Esophagus muscularis mucosa (tissue), 4 donors: Measurements from ENCODE around the gene L1CAM. TPM values are rescaled to one million over a fixed set of nuclear protein-coding genes. Genes with fewer than 3 reads are reported as not detected.

Experiments
- DNase-seq: peaks from one replicate; pipeline ENCODE4 v3.0.0-alpha.2; 2017; ENCODE audit errors: extremely low spot score
- H3K27ac ChIP-seq, 4 donors: fragments of 200-600 bp; sonication (generic); replicated peaks in 1 of 4; 1 replicate in 3 of 4; 2 replicates in 1 of 4; pipeline ENCODE4 v1.5.1; 2016 to 2019; ENCODE audit warnings: mild to moderate bottlenecking in 1 of 4
- H3K27me3 ChIP-seq, 4 donors: fragments of 200-600 bp; sonication (generic); one replicate each; pipeline versions ENCODE4 v1.5.1 to v1.6.0; 2016 to 2019
- H3K36me3 ChIP-seq, 4 donors: fragments of 200-600 bp; sonication (generic); one replicate each; pipeline ENCODE4 v1.5.1; 2016 to 2019
- H3K4me1 ChIP-seq, 4 donors: fragments of 200-600 bp; sonication (generic); one replicate each; pipeline ENCODE4 v1.5.1; 2016 to 2019
- H3K4me3 ChIP-seq, 4 donors: fragments of 200-600 bp; sonication (generic); 1 replicate in 2 of 4; 2 replicates in 2 of 4; pipeline ENCODE4 v1.5.1; 2016 to 2019; ENCODE audit warnings: mild to moderate bottlenecking in 4 of 4, moderate library complexity in 1 of 4
- H3K9me3 ChIP-seq, 4 donors: fragments of 200-600 bp; sonication (generic); 1 replicate in 3 of 4; 2 replicates in 1 of 4; pipeline ENCODE4 v1.5.1; 2016 to 2019
- EP300 ChIP-seq: sonication (generic); formaldehyde crosslinking; IDR thresholded peaks from one replicate; pipeline ENCODE4 v1.6.1; 2017; ENCODE audit warnings: antibody characterized with exemption
- POLR2A ChIP-seq: fragments of 450-650 bp; IDR thresholded peaks from one replicate; pipeline ENCODE4 v1.6.1; 2017; ENCODE audit warnings: antibody characterized with exemption, moderate library complexity, mild to moderate bottlenecking, low read depth
- POLR2AphosphoS5 ChIP-seq, 2 donors: sonication (generic); formaldehyde crosslinking; IDR thresholded peaks; one replicate each; pipeline ENCODE4 v1.6.1; 2017; ENCODE audit warnings: antibody characterized with exemption in 2 of 2
- WGBS: methylation state at CpG from one replicate; pipeline ENCODE4 v1.1.5; 2018; 5-methylcytosine and 5-hydroxymethylcytosine counted together
- intact Hi-C: fragments of 100-400 bp; cut with DNase I; formaldehyde crosslinking; loops from one replicate; pipeline ENCODE4 v1.15.1; 2023
- total RNA-seq, 4 donors: library from RNA; depleted of rRNA; stranded (reverse); fragments of >200 nt; gene quantifications; one replicate each; pipeline versions ENCODE4 v1.1.0 to v1.2.1, GENCODE V29; 2016
- TF ChIP-seq, protein P1 (sequence below), 3 experiments: fragments of 200-600 bp in 2 of 3; fragments of 450-650 bp in 1 of 3; sonication (generic) in 2 of 3; IDR thresholded peaks; one replicate each; pipeline ENCODE4 v1.5.1; 2017 to 2019; ENCODE audit warnings: antibody characterized with exemption in 3 of 3, mild to moderate bottlenecking in 2 of 3, moderate library complexity in 1 of 3

L1CAM gene
- total RNA-seq, 4 donors from 2014 or later = 22.4 to 47.9 (median 30.0) TPM

DNA sequence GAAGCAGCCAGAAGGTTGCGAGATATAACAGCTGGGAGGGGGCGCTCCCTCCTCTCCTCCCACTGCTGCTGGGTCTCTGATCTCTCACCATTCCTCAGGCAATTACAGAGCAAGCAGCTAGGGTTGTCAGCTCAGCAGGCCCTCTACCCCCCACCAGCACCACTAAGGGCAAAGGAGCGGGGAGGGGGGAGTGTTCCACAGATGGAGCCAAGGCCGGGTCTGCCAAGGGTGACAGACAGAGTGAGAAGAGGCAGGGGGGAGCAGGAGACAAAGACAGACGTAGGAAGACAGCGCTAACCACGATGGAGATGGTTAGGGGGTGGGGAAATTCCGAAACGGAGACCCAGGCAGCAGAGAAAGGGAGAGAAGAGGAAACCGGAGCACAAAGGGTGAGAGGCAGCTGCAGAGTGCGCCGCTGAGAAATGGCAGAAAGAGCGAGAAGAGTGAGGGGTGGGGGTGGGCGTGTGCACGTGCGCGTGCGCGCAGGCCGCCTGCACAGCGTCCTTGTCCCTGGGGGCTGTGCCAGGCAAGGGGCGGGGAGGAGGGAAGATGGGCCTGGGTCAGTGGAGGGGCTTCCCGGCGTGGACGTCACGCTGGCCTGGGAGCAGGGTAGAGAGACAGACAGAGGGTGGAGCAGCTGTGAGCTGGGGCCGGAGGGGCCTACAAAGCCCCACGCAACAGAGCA, 6.9 kb downstream of the L1CAM start:
- TF ChIP-seq, protein P1, sequence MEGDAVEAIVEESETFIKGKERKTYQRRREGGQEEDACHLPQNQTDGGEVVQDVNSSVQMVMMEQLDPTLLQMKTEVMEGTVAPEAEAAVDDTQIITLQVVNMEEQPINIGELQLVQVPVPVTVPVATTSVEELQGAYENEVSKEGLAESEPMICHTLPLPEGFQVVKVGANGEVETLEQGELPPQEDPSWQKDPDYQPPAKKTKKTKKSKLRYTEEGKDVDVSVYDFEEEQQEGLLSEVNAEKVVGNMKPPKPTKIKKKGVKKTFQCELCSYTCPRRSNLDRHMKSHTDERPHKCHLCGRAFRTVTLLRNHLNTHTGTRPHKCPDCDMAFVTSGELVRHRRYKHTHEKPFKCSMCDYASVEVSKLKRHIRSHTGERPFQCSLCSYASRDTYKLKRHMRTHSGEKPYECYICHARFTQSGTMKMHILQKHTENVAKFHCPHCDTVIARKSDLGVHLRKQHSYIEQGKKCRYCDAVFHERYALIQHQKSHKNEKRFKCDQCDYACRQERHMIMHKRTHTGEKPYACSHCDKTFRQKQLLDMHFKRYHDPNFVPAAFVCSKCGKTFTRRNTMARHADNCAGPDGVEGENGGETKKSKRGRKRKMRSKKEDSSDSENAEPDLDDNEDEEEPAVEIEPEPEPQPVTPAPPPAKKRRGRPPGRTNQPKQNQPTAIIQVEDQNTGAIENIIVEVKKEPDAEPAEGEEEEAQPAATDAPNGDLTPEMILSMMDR (IDR thresholded peaks at IDR 0.05) = no peak
- TF ChIP-seq POLR2AphosphoS5 (IDR thresholded peaks at IDR 0.05) = no peak
- no peak for TF ChIP-seq POLR2A
- no peak for TF ChIP-seq EP300

DNA sequence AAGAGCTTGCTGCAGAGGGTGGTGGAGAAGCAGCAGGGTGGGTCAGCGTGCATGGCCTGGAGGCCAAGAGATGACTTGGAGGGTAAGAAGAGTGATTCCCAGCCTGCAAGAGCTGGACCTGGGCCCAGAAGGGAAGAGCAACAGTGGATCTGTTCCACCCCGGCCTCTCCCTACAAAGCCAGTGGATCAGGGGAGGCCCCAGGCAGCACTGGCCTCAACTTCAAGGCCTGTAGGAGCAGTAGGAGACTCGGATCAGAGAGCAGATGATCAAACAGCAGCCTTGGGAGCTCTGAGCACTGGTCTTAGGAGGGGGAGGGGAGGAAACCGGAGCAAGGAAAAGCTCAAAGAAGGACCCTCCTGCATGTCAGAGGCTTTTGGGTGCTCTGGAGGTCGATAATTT, 7.6 kb downstream of the L1CAM start:
- Histone ChIP-seq H3K36me3 (no peaks in the 10 kb centered on the region), H3K27ac (no peak overlapping the region), H3K9me3 (no peaks in the 10 kb centered on the region), H3K4me1 (no peaks in the 10 kb centered on the region), H3K27me3 (peaks cover 0 to 74% (median 16%) of the 10 kb centered on the region in 4 donors), H3K4me3 (no peak overlapping the region)
- intact Hi-C loops = no loop called here
- WGBS = 61% methylated on average over 5 of the region's 5 CpGs
- TF ChIP-seq EP300 (no peak), POLR2AphosphoS5 (IDR thresholded peaks at IDR 0.05) (no peak), POLR2A (no peak)
- TF ChIP-seq, protein P1 (IDR thresholded peaks at IDR 0.05) = no peak
- DNase-seq = no peak

More for the DNA sequence above, 6.9 kb downstream of the L1CAM start:
- no peak for DNase-seq
- Histone ChIP-seq H3K4me1 (no peaks in the 10 kb centered on the region), H3K27me3 (peaks cover 0 to 81% (median 16%) of the 10 kb centered on the region in 4 donors), H3K27ac (no peak overlapping the region), H3K4me3 (no peak overlapping the region), H3K36me3 (no peaks in the 10 kb centered on the region), H3K9me3 (no peaks in the 10 kb centered on the region)
- WGBS = 16% methylated on average over 20 of the region's 28 CpGs
- intact Hi-C loops = no loop called here

DNA sequence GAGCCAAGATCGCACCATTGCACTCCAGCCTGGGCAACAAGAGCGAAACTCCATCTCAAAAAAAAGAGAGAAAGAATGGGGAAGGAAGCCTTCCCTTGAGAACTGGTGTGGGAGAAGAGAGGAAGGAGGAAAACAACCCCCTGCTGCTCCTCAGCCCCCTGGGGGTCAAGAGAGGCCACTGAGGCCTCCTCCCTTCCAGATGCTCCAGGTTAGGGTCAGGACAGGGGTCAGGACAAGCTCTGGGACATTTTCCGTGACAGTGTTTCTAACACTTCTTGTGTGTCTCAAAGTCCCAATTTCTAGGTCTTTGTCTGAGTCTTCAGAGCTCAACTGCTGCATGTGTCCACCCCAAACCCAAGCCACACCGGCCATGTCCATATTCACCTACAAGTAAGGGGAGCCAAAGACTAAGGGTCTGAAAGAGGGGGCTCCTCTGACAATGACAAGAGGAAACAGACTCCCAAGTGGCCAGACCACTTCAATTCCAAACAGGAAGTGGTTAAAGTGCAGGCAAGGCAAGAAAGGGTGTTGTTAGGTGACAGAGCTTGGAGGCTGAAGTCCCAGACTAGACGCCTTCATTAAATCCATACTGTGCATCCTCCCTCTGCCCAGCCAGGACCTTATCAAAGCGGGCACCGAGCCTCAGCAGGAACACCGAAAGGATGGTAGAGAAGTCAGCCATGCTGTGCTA, 8.3 kb downstream of the L1CAM start:
- intact Hi-C loops = no loop called here
- Histone ChIP-seq H3K27ac (no peak overlapping the region), H3K27me3 (peaks cover 0 to 67% (median 14%) of the 10 kb centered on the region in 4 donors), H3K4me1 (no peaks in the 10 kb centered on the region), H3K36me3 (no peaks in the 10 kb centered on the region), H3K4me3 (no peak overlapping the region), H3K9me3 (no peaks in the 10 kb centered on the region)
- no peak for DNase-seq
- WGBS = 84% methylated on average over 8 of the region's 8 CpGs
- TF ChIP-seq POLR2A (no peak), POLR2AphosphoS5 (IDR thresholded peaks at IDR 0.05) (no peak), EP300 (no peak)
- TF ChIP-seq, protein P1 (IDR thresholded peaks at IDR 0.05) = no peak

DNA sequence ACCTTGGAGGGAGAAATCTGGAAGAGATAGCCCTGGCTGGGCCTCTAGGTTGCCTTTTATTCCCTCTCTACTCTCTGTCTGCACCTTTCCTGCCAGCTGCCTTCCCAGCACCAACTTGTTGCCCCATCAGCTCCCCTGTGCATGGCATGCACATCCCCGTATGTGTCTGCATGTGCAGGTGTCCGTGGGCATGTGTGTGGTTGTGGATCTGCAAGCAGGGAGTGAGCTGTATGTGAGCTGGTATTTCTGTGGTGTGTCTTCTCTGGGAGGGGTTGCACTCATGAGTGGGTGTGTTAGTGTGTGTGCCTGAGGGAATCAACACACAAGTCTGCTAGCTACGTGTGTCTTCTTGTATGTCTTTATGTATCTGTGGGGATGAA, 9.9 kb downstream of the L1CAM start:
- no peak overlapping the region for H3K4me3 ChIP-seq
- DNase-seq = no peak
- 69% methylated on average over 3 of the region's 3 CpGs for WGBS
- intact Hi-C loops = no loop called here
- H3K36me3 ChIP-seq = no peaks in the 10 kb centered on the region
- no peaks in the 10 kb centered on the region for H3K9me3 ChIP-seq
- H3K27me3 ChIP-seq = peaks cover 0 to 56% (median 7%) of the 10 kb centered on the region in 4 donors
- H3K4me1 ChIP-seq = no peaks in the 10 kb centered on the region
- TF ChIP-seq, protein P1 (IDR thresholded peaks at IDR 0.05) = no peak
- TF ChIP-seq POLR2AphosphoS5 (IDR thresholded peaks at IDR 0.05) = no peak
- no peak for TF ChIP-seq EP300
- TF ChIP-seq POLR2A = no peak
- H3K27ac ChIP-seq = no peak overlapping the region
